HL-60/S4 (cell line): ENCODE results near the gene KANK4.

Experiments
- in situ Hi-C: fragments of 300-500 bp; cut with MboI; formaldehyde crosslinking; loops from 2 replicates; pipeline ENCODE4 v1.14.3; 2022; ENCODE audit warnings: low sequenced_read_pairs

Gene KANK4

DNA sequence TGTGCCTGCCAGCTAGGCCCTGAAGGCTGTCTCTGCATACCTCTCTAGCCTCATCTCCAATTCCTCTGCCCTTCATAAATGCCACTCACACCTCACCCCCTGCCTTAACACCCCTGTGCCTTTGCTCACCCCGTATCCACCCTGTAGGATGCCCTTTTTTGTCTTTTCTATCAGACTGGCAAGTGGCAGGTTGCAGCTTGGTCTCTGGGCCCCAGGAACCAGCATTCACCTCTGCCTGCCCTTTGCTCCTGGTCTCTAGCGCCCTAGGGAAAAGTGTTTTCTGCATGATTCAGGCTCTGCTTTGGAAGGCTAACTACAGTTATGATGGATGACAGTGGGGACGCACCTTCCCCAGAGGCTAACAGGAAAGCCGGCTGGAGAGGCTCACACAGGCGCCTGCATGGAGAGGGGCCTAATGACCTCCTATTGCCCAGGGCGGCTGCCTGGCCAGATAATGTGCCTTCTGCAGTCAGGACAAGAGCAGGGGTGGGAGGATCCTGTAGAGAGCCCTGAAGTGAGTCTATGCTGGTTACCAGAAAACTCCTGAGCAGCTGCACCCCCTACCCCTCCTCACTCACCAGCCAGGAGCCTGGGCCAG is 11.2 kb downstream of the KANK4 start:
- in situ Hi-C loops = no loop called here

DNA sequence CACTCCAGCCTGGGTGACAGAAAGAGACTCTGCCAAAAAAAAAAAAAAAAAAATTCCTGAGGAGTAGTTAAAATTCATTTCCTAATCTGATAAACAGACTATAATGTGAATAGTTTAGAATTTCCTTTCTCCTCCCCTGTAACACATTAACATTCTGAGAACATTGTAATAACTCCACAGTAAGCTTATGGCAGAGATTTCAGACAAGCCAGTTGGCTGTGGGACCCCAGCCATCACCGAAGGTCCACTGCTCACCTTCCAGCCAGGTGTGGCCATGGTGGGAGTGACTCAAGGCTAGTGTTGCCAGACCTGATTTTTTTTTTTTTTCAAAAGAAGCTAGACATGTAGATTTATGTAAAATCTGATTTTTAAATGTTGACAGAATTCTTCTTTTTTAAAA is 11.8 kb downstream of the KANK4 start:
- in situ Hi-C loops = no loop called here

DNA sequence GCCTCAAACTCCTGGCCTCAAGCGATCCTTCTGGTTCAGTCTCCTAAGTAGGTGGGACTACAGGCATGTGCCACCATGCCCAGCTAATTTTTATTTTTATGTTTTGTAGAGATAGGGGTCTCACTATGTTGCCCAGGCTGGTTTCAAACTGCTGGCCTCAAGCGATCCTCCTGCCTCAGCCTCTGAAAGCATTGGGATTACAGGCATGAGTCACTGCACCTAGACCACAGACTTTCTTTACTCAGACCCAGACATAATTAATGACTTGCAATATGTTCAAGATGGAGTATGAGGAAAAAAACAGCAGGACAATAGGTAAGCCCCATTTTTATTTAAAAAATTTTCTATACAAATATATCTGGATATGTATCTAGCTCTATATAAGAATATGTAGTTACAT is 13.2 kb downstream of the KANK4 start:
- in situ Hi-C loops = no loop called here

DNA sequence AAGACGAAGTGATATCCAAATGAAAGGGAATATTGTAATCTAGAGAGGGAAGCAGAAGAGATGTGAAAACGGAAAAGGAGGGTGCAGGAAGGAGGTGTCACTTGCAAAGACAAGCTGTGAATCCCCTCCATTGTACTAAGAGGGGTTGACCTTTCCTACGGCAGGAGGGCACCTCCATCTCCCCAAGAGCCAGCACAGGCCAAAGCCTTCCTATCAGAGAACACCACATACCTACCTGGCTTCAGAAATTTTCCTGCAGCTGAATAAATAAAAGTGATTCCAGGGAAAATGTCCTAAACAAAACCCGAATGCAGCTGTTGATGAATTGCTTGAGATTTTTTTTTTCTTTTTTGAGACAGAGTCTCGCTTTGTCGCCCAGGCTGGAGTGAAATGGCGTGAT is 14.3 kb downstream of the KANK4 start:
- in situ Hi-C loops = no loop called here

DNA sequence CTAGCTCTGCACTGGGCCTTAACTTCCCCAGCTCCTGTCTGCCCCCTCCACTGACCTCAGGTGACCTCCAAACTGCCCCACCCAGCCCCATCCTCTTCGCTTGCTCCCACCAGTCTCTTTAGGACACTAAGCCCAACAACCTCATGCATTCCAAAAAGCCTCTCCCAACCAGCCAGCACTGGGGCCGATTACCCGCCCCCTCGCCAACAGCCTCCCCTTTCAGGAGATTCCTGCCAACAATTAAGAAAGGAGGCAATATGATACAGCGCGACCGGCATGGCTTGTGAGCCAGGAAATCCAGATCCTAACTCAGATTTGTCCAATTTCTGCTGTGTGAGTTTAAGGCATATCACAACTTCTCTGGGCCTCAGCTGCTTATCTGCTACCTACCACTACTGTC is 14.7 kb downstream of the KANK4 start:
- in situ Hi-C loops = no loop called here

DNA sequence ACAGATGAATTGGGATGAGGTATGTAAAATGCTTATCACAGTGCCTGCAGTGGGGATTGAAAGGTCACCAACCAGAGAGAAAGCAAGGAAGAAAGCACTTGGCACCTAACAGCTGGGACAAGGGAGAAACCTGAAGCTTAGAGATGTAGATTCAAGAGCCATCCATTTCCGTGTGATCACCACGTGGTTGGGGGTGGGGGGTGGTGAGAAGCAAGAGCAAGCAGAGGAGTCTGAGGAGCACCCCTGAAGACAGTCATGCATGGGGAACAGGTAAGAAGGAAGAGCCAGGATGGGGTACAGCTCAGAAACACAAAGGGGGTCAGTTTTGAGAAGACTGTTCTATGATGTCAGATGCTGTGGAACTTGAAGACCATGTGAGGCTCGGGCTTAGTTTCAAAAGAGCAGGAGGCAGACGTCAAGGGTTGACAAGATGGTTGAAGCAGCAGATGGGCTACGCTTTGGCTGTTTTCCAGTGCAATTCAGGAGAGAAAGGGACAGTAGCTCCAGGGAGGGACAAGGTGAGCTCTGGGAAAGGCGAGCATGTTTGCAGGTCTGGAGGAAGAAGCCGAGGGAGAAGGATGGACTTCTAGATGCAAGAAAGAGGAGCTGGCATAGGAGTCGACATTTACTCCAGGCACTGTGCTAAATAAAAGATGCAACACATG is 17.4 kb downstream of the KANK4 start:
- in situ Hi-C loops = no loop called here

DNA sequence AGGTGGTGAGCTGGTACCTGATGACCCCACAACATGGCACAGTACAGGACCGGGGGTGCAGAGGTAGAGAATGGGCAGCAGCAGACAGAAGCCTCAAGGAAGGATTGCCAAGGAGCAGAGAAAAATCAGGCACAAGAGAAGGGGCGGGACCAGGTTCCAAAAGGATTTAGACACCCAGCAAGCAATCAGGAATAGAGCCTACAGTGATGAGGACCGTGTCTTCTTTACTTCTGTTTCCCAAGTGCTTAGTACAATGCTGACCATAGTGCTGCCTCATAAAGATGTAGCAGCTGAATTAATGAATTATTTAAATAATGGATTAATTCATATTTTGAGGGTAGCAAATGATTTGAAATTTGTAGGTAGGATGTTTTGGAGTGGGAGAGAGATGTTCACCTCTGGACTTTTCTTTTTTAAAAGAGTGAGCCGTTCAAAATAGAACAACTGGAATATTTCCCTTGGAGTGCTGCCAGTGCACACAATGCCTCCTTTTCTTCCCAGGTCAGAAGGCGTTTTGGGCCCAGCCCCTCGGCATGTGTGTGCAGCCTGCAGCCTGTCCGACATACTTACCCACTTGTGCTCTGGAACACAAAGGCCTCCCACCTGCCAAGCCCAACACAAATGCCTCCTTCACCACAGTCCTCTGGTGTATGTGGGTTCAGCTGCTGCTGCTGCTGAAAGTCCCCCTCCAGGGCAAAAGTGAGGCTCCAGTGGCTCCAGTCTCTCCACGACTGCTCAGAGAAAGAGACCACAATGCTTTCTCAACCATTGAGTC is 19.6 kb downstream of the KANK4 start:
- in situ Hi-C loops = no loop called here

DNA sequence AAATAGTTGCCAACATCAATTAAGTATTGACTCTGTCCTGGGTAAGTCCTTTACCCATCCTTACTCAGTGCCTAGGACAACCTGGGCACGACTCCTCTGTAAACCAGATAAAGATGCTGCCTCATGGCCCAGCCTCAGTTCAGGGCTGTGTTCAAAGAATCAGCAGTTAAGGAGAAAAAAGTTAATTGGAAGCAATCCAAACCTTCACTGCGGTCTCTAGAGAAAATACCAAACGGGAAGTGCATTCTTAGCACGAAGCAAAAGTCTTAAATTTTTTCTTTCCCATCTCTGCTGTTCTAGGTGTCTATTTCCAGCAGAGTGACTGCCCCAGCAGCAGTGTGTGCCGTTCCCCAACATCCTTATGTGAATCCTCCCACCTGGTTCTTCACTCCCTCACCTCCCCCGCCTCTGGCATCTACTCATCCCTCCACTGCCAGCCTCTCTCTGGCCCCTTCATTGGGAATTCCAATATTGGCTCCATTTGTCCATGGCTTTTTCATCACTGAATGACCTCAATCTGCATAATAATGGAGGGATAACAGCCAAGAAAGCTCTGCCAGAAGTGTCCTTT is 23.2 kb downstream of the KANK4 start:
- in situ Hi-C loops = no loop called here

DNA sequence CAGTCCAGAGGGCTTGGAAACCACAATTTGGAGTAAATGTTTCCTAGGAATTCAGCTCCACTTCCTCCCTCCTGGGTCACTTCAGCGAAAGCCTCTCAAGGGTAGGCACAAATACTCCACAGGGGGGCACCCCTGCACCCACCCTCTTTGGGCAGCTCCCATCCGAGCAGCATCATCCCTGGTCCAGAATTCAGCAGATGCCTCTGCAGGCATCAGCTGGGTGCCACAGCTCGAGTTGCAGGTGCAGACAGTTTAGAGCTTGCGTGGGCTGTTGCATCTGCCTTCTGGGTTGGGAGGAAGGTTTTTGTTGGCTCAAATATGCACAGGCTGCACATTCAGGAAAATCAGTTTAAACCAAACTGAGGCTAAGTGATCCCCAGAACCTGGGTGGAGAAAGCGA is 25.0 kb downstream of the KANK4 start:
- in situ Hi-C loops = no loop called here

DNA sequence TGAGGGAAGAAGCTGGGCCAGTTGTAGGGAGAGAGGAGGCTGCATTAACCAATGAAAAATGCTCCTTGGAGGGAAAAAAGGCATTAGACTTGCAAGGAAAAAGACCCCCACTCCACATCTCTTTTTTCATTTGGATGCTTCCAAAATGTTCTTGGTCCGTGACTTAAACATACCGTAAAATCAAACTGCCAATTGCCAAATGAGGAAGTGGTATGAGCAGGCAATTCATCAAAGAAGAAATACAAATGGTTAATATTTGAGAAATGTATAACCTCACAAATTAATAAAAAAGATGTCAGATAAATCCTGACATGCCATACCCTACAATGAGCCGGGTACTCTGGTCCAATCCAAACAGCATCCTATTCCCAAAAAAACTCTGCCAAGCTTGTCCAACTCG is 30.6 kb downstream of the KANK4 start:
- in situ Hi-C loops = no loop called here

DNA sequence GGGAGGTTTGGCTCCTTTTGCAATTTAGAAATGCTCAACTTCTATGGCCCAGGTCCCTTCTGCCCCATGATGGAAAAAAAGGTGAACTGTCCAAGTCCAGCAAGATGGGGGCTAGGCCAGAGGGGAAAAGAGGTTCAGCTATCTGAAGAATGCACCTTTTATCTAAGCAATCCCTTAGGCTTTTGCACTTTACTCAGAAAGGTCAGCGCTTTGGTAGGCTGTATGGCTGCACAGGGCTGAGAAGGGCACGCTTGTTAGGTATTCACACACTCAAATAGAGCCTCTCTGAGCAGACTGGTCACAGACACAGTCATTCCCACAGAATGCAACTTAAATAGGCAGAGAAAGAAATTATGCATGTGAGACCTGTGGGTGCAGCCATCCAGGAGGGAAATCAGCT is 31.0 kb downstream of the KANK4 start:
- in situ Hi-C loops = no loop called here

DNA sequence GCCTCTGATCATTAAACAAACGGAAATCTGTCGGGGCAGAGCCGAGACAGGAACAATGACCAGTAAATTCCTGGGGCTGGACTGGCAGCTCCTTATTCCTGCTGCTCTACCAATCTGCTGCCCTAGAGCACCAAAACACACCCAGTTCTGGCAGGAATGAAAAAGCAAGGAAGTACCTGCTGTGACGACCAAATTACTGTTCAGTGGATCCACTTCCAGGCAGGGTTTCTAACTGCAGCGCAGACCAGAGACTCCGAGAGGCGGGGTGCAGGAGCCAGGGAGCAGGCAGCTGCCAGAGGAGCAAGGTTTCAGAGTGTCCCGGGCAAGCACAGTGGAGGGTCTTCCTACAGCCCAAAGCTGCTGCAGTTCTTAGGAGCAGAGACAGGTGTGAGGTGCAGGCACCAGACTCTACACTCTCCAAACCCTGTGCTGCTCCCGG is 32.4 kb downstream of the KANK4 start:
- in situ Hi-C loops = no loop called here

DNA sequence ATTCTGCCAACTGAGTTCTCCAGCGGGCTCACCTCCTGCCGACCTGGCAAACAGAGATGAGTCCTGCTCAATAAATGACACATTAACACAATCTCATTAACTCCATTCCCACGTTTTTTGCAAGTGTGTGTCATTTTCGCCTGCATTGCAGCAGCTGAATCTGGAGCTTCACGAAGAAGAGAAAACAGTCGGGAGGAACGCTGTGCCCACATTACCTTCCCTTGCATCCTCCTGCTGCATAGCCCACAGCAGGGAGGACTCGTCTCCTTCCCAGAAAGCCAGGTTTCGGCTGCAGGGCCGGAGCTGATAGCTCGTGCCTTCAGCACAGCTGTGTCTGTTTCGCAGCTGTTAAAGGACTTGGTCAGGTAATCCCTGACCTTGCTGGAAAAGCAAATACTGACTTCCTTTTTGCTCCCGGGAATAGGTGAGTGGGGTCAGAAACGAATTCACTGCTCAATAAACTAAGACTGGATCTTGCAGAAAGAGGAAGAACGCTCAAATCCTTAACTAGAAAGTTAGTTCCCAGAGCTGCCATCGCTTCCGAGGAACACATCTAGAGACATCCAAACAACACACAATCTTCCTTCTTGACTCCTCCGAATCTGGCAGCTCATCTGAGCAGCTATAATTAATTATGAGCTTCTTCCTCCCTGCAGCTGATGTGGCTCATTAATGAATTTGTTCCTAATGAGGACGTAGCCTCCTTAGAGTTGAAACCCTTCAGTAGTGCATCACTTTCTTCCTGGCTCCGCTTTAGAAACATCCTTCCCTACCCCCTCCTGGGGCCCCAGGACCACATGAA is 33.0 kb downstream of the KANK4 start:
- in situ Hi-C loops = no loop called here

DNA sequence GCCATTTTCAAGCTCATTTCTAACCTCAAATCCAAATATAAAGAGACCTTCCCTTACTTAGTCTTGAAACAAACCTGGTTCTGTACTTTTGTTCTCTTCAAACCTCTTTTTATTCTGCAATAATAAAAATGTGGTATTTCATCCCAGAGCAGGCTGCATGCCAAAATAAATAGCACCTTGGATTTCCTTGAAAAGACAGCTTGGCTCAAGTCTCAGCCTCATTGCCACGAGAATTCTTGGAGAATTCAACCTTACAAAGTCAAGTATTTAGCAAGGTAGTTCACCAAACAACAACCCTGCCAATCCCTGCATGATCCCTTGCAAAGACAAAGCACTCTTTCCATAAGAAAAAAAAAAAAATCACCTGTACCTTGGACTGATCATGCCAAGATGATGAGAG is 33.8 kb downstream of the KANK4 start:
- in situ Hi-C loops = no loop called here

DNA sequence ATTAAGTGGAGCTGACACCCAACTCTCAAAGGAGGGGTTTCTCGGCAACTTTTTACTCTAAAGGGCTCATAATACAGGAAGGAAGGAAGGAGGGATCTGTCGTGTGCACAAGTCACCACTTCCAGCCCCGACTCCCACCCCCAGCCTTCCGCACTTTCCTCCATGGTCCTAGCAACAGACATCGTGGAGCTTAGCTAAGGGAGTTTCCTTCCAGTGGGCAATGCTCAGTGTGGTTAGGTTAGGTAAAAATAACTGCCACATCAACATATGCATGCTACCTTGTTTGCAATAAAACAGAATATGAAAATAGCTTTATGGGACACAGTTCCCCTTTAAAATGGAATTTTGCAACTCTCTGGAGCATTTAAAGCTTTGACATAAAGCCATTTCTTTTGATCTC is 35.2 kb downstream of the KANK4 start:
- in situ Hi-C loops = no loop called here

DNA sequence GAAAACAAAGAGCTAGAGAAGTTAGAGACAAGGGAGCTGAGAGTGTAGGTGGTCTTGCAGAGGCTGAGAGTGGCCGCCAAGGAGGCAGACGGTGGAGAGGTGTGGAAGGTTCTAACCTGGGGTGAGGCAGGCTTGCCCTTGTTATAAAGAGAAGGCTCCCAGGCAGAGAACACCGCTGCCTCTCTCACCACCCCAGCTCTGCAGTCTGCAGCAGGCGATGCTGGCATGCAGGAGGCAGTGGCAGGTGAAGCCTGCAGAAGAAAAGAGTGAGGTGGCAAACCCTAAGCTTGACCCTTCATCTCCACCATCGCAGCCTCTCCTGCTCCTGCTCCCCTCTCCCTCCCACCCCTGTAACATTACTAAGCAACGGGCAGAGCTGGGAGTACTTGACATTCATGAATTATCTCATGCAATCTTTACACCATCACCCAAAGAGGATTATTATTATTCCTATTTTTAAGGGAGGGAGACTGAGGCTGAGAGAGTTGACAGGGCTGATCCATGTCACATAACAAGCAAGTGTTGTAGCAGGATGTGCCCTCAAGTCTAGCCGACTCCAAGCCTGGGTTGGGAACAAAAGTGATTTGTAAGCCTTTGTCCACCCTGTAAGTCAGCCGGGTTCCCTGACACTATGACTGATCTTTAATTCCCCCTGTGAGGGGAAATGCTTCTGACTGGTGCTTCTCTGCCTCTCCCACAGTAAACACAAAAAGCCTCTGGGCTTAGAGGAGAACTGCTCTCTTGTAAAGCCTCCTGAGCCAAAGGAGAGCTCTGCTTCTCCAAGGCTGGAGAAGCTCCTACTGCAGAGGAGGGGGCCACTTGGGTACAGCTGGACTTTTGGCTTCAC is 36.1 kb downstream of the KANK4 start:
- in situ Hi-C loops = no loop called here

DNA sequence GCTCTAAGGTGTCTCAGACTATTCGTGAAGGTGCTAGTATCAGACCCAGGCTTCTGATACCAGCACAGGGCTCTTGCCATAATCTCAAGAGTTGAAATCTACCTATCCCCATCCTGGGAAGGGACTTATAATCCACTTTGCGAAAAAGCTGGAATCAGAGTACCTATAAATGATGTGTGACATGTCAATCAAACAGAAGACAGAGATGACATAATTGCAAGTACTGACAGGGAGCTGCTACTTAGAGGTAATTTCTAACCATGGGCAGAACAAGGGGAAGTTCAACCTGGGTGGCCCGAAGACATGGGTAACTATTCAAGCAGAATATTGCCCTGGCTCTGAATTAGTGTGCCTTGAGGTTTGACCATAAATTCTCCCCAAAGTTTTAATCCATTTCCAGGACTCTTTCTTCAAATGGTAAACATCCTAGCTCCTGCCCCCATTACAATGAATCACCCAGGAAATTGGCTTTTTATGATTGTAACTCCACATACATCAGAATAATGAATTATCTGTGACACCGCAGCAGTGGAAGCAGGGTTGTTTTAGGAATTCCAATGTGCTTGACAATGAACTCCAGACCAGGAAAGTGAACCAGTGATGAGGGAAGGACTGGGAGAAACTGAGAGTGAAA is 37.2 kb downstream of the KANK4 start:
- in situ Hi-C loops = no loop called here

DNA sequence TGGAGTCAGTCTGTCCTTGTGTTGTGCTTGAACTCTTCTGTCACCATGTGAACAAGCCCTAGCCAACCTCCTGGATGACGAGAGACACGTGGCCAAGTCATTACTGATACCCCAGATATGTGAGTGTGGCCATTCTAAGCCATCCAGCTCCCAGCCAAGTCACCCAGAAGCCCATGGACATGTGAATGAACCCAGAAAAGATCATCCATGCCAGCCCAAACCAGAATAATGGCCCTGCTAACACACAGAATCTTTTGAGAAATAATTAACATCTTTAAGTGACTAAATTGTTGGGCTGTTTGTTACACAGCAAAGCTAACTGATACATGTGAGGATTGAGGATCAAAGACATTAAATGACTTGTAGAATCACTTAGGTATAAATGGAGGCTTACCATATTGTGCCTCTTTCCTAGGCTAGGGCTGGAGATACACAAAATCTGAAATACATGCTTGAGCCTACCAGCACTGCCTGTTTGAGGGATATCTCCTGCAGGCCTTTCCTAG is 38.2 kb downstream of the KANK4 start:
- in situ Hi-C loops = no loop called here

DNA sequence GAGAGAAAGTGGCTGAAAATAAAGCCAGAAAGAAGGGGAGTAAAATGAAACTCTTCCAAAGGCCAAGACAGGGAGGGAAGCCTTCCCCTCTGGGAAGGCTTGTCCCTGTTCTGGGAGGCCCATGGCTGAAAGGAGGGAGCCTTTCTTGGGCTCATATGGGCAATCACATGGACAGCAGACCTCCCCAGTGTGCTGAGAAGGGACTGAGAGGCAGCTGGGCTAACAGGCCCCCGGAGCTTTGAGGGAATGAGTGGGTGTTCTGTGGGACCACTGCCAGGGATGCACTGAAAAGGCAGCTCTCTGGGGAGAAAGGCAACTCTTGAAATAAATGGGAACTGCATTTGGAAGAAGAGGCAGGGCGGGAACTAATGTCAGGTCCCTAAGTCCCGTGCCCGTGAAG is 39.1 kb downstream of the KANK4 start:
- in situ Hi-C loops = no loop called here

DNA sequence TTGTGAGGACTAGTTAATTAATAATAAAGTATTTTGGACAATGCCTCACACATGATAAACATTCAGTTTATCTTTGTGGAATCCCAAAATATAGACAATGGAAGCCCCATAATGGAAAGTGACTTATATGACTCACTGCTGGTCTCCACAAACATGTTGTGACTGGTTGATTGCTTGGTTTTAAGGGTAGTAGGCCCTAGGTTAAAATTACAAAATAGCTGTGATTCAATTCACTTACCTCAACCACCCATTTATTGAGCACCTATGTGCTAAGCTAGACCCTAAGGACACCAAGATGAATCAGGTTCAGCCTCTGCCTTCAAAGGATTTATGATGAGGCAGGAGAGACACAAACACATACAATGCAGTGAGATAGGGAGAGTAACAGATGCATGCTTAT is 42.4 kb downstream of the KANK4 start:
- in situ Hi-C loops = no loop called here
